Mucosa of descending colon (tissue), 3 donors: ENCODE measurements around the gene PTPN22. TPM values are rescaled to one million over a fixed set of nuclear protein-coding genes. Genes with fewer than 3 reads are reported as not detected.

Experiments used
- ATAC-seq: fragments of 200-7000 bp; cut with Tn5 transposase; one replicate; pipeline ENCODE4 v1.9.1; 2020; ENCODE audit warnings: mild to moderate bottlenecking, moderate library complexity
- DNase-seq, 3 donors: peaks; one replicate each; pipeline ENCODE4 v3.0.0-alpha.2; 2020
- H3K36me3 ChIP-seq: fragments of 200-600 bp; one replicate; pipeline ENCODE4 v1.8.0; 2021; ENCODE audit warnings: low read depth, mild to moderate bottlenecking
- H3K4me1 ChIP-seq: fragments of 200-600 bp; one replicate; pipeline ENCODE4 v1.8.0; 2021; ENCODE audit warnings: low read depth, mild to moderate bottlenecking
- H3K4me3 ChIP-seq: fragments of 200-600 bp; one replicate; pipeline ENCODE4 v1.8.0; 2021; ENCODE audit warnings: mild to moderate bottlenecking
- H3K9me3 ChIP-seq: fragments of 200-600 bp; one replicate; pipeline ENCODE4 v1.8.0; 2021; ENCODE audit warnings: mild to moderate bottlenecking
- intact Hi-C, 2 donors: fragments of 100-400 bp; cut with DNase I in 1 of 2; cut with micrococcal nuclease in 1 of 2; formaldehyde crosslinking; loops; one replicate each; pipeline versions ENCODE4 v1.11.0 to v1.11.1; 2022; cut with DNase I, micrococcal nuclease
- total RNA-seq, 3 donors: library from RNA; stranded (reverse); fragmentation: NEBNext Ultra II Directional in 2 of 3; extraction: Animal tissue kit (Norgen Biotek cat#: 25700) in 2 of 3; gene quantifications; one replicate each; pipeline versions ENCODE4 v1.2.1 to v1.2.4, GENCODE V29; 2021 to 2023
- TF ChIP-seq, protein P1 (sequence below): fragments of 200-600 bp; IDR thresholded peaks from one replicate; pipeline ENCODE4 v1.8.0; 2022; ENCODE audit warnings: antibody characterized with exemption, mild to moderate bottlenecking
- donor health status: DM: no; HTN: no; CAD: no; lungs with moderate emphysema.
- donor health status: DM: no; HTN: no; CAD: no.
- donor health status: DM: no; HTN: yes; CAD: no.

Gene PTPN22
- total RNA-seq, 3 donors from 2014 or later: 4.3 to 8.3 (median 5.2) TPM

DNA sequence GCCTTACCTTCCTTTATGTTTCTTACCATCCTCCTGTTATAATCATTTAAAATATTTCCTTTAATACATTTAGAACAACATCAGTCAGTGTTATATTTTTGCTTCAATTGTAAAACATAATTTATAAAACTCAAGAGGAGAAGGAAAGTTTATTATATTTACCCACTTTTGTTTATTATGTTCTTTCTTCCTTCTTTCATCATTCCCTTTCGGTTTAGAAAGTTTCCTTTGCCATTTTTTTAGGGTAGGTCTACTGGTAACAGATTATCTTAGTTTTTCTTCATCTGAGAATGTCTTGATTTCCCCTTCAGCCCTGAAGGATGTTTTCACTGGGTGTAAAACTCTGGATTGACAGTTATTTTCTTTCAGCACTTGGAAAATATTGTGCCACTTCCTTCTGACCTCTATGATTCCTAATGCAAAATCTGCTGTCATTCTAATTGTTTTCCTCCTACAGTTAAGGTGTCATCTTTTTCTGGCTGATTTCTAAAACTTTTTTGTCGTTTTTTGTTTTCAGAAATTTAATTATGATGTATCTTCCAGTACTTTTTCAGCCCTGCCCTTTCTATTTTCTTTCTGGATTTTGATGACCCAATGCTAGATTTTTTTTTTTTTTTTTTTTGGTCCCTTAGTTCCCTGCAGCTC lies 25.0 kb downstream of the PTPN22 start:
- peaks cover 8% of the 10 kb centered on the region for H3K9me3 ChIP-seq
- H3K4me1 ChIP-seq: no peaks in the 10 kb centered on the region
- ATAC-seq (no peak), DNase-seq (no peak)
- H3K4me3 ChIP-seq: no peak overlapping the region
- TF ChIP-seq, protein P1, sequence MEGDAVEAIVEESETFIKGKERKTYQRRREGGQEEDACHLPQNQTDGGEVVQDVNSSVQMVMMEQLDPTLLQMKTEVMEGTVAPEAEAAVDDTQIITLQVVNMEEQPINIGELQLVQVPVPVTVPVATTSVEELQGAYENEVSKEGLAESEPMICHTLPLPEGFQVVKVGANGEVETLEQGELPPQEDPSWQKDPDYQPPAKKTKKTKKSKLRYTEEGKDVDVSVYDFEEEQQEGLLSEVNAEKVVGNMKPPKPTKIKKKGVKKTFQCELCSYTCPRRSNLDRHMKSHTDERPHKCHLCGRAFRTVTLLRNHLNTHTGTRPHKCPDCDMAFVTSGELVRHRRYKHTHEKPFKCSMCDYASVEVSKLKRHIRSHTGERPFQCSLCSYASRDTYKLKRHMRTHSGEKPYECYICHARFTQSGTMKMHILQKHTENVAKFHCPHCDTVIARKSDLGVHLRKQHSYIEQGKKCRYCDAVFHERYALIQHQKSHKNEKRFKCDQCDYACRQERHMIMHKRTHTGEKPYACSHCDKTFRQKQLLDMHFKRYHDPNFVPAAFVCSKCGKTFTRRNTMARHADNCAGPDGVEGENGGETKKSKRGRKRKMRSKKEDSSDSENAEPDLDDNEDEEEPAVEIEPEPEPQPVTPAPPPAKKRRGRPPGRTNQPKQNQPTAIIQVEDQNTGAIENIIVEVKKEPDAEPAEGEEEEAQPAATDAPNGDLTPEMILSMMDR: no peak
- H3K36me3 ChIP-seq: no peaks in the 10 kb centered on the region
- intact Hi-C loops: loop anchor here in 1 of 2 donors (10.0 kb wide), 1 partner anchor 48 kb away; no protein-coding TSS in a partner anchor

DNA sequence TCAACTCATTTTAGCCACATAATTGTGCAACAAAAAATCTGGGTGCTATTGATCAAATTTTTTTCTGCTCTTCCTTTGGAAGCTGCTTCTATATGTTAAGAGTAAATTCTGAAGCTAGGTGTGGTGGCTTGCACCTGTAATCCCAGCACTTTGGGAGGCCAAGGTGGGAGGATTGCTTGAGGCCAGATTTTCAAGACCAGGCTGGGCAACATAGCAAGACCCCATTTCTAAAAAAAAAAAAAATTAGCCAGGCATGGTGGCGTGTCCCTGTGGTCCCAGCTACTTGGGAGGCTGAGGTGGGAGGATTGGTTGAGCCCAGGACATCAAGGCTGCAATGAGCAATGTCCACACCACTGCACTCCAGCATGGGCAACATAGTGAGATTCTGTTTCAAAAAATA lies 35.0 kb downstream of the PTPN22 start:
- Histone ChIP-seq H3K9me3 (no peaks in the 10 kb centered on the region), H3K4me3 (no peak overlapping the region), H3K36me3 (no peaks in the 10 kb centered on the region), H3K4me1 (no peaks in the 10 kb centered on the region)
- intact Hi-C loops: no loop called here
- ATAC-seq (no peak), DNase-seq (no peak)
- TF ChIP-seq, protein P1: no peak

GRCh38 chr1:113835686-113836290 lies 35.7 kb downstream of the PTPN22 start:
- Histone ChIP-seq H3K4me3 (no peak overlapping the region), H3K36me3 (no peaks in the 10 kb centered on the region), H3K4me1 (no peaks in the 10 kb centered on the region), H3K9me3 (no peaks in the 10 kb centered on the region)
- intact Hi-C loops: no loop called here
- ATAC-seq: no peak
- TF ChIP-seq, protein P1: peak; percentile 37
- peak in 1 of 3 donors; percentile 52 for DNase-seq

GRCh38 chr1:113834716-113835115 lies 36.8 kb downstream of the PTPN22 start:
- TF ChIP-seq, protein P1: no peak
- DNase-seq (no peak), ATAC-seq (no peak)
- intact Hi-C loops: no loop called here
- Histone ChIP-seq H3K9me3 (no peaks in the 10 kb centered on the region), H3K36me3 (no peaks in the 10 kb centered on the region), H3K4me3 (no peak overlapping the region), H3K4me1 (no peaks in the 10 kb centered on the region)

- H3K36me3 ChIP-seq: no peaks in the 10 kb centered on the region
- no peaks in the 10 kb centered on the region for H3K9me3 ChIP-seq
- no peak overlapping the region for H3K4me3 ChIP-seq
- ATAC-seq (no peak), DNase-seq (no peak)
- H3K4me1 ChIP-seq: no peaks in the 10 kb centered on the region
- TF ChIP-seq, protein P1: no peak
- intact Hi-C loops: no loop called here
These were observed 41.5 kb downstream of the PTPN22 start for GRCh38 chr1:113830039-113830438.
